GM21526 (cell line): ENCODE data around the gene MROH2A.

Source experiments
- ATAC-seq: cut with Tn5 transposase; IDR thresholded peaks from one replicate; pipeline ENCODE4 v1.9.1; 2021; ENCODE audit warnings: moderate library complexity; ENCODE audit not compliant: unreplicated experiment, low FRiP score

The MROH2A gene

GRCh38 chr2:233816771-233817170 lies 38.6 kb downstream of the MROH2A start:
- no peak for ATAC-seq

DNA sequence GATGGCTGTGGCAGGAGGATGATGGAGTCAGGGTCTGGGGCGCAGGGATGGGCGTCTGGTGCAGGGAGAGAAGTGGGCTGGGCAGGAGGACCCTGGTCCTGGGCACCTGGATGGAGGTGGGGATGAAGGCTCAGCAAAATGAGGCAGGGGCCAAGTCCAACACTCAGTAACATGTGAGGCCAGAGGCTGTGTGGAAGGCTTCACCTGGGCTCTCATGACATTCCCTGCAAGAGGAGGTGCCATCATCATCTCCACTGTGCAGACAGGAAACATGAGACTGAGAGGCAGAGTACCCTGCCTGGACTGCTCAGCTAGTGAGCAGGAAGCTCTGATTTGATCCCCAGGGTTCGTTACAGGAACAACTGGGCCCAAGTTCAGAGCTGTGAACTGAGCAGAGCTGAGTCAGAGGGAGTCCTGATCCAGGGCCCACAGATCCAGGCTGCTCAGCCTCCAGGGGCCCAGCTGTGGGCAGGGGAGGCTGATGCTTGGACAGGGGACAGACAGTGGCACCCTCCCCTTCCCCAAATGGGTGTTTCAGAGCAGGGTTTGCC lies 39.3 kb downstream of the MROH2A start:
- ATAC-seq: no peak

- no peak for ATAC-seq
These were observed 40.0 kb downstream of the MROH2A start for GRCh38 chr2:233817995-233818638.

- ATAC-seq: no peak
These were observed 40.8 kb downstream of the MROH2A start for GRCh38 chr2:233818639-233819621.

GRCh38 chr2:233819884-233820773 lies 42.0 kb downstream of the MROH2A start:
- ATAC-seq: no peak

GRCh38 chr2:233820774-233821105 lies 42.6 kb downstream of the MROH2A start:
- ATAC-seq: no peak

GRCh38 chr2:233821196-233821595 lies 43.1 kb downstream of the MROH2A start:
- no peak for ATAC-seq

DNA sequence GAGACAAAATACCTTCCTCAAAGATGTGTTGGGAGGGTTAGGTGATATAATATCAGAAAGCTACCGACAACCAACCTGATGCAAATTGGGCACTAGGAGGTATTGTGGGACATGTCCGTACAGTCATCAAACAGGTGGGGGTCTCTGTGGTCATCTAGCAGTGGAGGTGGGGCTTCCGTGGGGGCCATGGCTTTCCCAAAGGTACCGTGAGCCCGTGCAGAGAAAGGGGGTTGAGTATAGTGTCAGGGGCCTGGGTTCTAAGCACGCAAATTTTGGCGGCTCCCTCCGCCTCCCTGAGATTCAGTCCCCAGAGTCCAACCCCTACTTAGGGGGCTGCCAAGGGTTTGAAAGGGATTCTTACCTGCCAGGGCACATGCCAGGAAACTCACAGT lies 43.6 kb downstream of the MROH2A start:
- ATAC-seq: no peak

DNA sequence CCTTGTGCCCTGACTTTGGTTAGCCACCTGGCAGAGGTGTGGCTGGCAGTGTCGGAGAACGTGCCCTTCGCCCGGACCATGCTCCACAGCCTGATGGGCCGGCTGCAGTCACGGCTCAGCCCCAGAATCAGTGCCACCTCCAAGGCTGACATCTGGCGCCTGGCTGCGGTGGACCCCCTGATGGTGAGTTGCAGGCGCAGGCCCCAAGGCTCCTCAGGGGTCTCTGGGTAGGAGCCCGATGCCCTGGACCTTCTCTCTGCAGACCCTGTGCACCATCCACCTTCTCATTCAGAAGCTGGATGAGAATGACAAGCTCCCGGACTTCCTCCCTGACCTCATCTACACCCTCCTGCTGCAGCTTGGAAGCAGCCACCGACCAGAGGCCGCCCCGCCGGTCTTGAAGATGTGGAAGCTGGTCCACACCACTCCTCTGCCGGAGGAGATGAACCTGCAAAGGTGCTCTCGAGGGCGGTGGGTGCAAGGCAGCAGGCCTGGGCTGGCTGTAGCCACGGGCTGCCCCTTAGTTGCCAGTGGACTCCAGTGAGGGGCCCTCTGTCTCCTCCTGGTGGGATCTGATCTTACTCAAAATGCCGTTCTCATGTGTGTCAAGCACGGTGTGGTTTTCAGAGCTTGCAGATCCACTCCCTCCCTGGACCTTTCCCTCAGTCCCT lies 44.1 kb downstream of the MROH2A start:
- no peak for ATAC-seq

DNA sequence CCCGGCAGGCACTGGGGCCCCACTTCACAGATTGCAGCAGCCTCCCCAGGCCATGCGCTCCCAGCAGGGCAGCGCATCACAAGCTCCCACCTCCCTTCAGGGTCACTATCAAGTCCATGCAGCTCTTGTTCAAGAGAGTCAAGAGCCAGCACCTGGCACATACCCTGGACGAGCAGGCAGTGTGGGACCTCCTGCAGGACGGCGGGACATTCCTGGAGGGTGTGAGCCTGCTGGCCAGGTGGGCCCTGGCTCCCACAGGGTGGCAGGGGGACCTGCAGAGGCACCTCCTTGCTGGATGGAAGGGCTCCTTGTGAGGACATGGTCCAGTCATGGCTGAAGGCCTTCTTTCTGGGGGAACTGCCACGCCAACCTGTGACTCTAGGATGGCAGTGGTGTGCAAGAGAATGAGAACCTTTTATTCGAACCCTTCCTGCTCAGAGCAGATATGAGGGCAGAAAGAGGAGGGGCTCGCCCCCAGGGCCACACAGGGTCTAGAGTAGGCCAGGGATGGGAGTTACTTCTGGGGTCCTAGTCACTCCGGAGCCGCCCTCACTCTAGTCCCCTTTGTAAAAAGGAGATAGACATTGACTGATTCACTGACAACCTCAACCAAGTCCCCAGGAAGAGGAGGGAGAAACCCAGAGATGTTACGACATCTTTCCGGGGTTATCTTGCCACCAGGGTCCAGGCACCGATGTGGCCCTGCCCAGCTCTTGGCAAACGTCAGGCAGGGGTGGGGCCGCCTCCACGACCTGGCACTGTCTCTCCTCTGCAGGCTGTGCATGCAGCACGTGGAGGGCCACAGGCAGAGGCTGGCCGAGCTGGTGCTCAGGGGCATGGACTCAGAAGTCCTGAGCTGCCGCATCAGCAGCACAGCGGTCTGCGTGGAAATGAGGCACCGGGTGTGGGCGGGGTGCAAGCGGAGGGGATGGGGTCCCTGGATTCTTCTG lies 44.9 kb downstream of the MROH2A start:
- no peak for ATAC-seq

GRCh38 chr2:233823731-233824121 lies 45.6 kb downstream of the MROH2A start:
- ATAC-seq: no peak

DNA sequence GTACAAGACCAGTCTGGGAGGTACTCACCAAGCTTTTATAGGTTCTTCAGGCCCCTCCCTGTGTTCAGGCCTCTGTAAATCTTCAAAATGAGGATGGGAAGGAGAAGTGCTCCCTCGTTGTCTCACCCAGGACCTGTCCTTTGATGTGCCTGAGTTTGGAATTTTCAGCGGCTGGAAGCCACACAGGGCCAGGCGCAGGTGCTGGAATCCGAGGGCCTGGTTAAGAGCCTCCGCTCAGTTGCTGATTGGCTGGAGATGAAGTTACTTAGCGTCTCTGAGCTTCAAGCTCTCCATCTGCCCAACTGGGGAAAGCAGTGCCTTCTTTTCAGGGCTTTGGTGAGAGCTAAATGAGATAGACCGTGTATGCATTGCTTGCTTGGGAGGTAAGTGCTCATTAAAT lies 46.2 kb downstream of the MROH2A start:
- no peak for ATAC-seq

DNA sequence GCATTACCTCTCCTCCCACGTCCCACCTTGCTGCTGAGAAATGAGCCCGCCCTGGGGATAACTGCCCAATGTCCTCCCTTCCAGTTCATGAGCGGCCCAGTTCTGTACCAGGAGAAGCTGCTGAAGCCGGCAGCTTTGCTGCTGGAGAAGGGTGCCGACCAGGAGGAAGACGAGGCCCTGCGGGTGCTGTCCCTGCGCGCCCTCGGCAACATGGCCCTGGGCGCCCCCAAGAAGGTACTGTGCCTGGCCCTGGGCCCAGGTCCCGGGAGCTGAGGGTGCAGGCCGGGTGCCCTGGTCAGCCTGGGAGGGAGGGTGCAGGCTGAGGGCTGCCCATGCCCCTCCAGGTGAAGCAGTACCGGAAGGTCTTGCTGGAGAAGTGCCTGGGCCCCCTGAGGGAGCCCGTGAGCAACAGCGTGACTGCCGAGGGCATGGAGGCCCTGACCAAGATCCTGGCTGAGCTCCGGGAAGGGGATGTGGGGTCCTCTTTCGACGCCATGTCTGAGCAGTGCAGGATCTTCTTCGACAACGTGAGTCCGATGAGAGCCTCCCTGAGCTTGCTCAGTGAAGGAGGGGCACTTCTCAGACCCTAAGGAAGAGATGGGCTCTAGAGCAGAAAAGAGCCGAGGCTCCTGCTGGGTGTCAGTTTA lies 50.5 kb downstream of the MROH2A start:
- no peak for ATAC-seq

GRCh38 chr2:233829193-233830110 lies 51.3 kb downstream of the MROH2A start:
- ATAC-seq: no peak

DNA sequence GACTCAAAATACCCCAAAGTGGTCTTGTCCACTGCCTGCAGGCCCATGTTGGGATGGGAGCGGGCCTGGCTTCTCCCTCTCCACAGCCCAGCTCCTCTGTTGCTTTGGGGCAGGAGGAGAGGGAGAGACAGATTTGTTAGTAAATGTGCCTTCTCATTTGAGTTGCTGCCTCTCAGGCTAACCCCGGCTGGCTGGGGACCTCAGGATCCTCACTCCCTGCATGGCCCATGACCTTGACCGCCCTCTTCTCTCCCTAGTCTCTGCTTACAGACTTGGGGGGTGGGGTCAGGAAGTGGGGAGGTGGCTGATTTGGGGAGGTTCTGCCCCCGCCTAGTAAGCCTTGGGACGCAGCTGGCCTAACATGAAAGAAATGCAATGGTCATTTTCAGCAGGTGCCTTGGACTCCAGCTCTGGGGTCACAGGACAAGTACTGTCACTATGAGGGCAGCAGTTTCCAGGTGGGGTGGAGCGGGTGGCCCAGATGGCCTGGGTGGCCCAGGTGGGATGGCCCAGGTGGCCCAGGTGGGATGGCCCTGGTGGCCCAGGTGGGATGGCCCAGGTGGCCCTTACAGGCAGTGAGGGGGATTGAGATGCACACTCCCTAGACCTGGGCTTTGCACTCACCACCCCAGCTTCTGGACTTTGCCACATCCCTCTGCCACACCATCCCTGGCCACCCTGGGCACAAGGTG lies 52.1 kb downstream of the MROH2A start:
- ATAC-seq: no peak

- no peak for ATAC-seq
These were observed 53.0 kb downstream of the MROH2A start for GRCh38 chr2:233831011-233831721.
